Measurements from ENCODE around the gene SH3GLB1. TPM values are rescaled to one million over a fixed set of nuclear protein-coding genes. Genes with fewer than 3 reads are reported as not detected.

SH3GLB1 gene
- total RNA-seq, 1 experiment from 2014 or later = 36.6 TPM

GRCh38 chr1:86779308-86780191 is 75.2 kb downstream of the SH3GLB1 start:
- H3K27me3 ChIP-seq (ENCODE audit: insufficient read depth, low read length) = no peaks in the 10 kb centered on the region
- no peak overlapping the region for H2BK120ac ChIP-seq (ENCODE audit: low read depth, low read length, poor library complexity, severe bottlenecking)
- H4K8ac ChIP-seq (replicated peaks; ENCODE audit: insufficient read length, low read depth, low read length) = no peak overlapping the region
- no peaks in the 10 kb centered on the region for H3K9me3 ChIP-seq (ENCODE audit: control insufficient read depth, low read depth, low read length)
- H3K18ac ChIP-seq (ENCODE audit: insufficient read length, low read depth, low read length) = no peak overlapping the region
- peaks cover 10 to 11% of the 10 kb centered on the region in 2 experiments for H3K4me1 Mint-ChIP-seq
- no peak overlapping the region for H3K23ac ChIP-seq (ENCODE audit: insufficient read length, low read depth, low read length)
- no peaks in the 10 kb centered on the region for H3K9me3 Mint-ChIP-seq
- TF ChIP-seq, protein P1, sequence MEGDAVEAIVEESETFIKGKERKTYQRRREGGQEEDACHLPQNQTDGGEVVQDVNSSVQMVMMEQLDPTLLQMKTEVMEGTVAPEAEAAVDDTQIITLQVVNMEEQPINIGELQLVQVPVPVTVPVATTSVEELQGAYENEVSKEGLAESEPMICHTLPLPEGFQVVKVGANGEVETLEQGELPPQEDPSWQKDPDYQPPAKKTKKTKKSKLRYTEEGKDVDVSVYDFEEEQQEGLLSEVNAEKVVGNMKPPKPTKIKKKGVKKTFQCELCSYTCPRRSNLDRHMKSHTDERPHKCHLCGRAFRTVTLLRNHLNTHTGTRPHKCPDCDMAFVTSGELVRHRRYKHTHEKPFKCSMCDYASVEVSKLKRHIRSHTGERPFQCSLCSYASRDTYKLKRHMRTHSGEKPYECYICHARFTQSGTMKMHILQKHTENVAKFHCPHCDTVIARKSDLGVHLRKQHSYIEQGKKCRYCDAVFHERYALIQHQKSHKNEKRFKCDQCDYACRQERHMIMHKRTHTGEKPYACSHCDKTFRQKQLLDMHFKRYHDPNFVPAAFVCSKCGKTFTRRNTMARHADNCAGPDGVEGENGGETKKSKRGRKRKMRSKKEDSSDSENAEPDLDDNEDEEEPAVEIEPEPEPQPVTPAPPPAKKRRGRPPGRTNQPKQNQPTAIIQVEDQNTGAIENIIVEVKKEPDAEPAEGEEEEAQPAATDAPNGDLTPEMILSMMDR (conservative IDR thresholded peaks at IDR 0.05) = no peak
- H4K91ac ChIP-seq (ENCODE audit: insufficient read length, low read depth, low read length) = no peak overlapping the region
- no peak overlapping the region for H2AK5ac ChIP-seq (ENCODE audit: insufficient read length, low read length)
- H3K79me1 ChIP-seq (ENCODE audit: insufficient read depth, low read depth, low read length, poor library complexity, severe bottlenecking) = no peaks in the 10 kb centered on the region
- H4K5ac ChIP-seq (ENCODE audit: insufficient read length, low read depth, low read length) = no peak overlapping the region
- no peak overlapping the region for H3K9ac ChIP-seq (ENCODE audit: extremely low read depth, insufficient read length, low read length)
- DNase-seq = no peak
- no peak overlapping the region for H3K4ac ChIP-seq (ENCODE audit: low read depth, low read length)
- no peak overlapping the region for H3K14ac ChIP-seq (ENCODE audit: insufficient read depth, low read length)
- no peak overlapping the region for H2AFZ ChIP-seq (ENCODE audit: low read length)
- no peak overlapping the region for H3T11ph ChIP-seq (ENCODE audit: low read length)
- no peak overlapping the region for H3K4me2 ChIP-seq (ENCODE audit: insufficient read depth, insufficient read length, low read length)
- H3K36me3 Mint-ChIP-seq (ENCODE audit: insufficient read depth in 1 of 3, low read depth in 3 of 3) = no peaks in the 10 kb centered on the region
- H3K4me1 ChIP-seq (ENCODE audit: insufficient read depth, low read length) = no peaks in the 10 kb centered on the region
- no peaks in the 10 kb centered on the region for H3K79me2 ChIP-seq (ENCODE audit: insufficient read depth, low read length)
- no peaks in the 10 kb centered on the region for H4K20me1 ChIP-seq (ENCODE audit: control insufficient read depth, insufficient read depth, insufficient read length)
- H3K4me3 Mint-ChIP-seq = no peak overlapping the region
- no peaks in the 10 kb centered on the region; the same call in 1 of the 2 replicates for H3K27me3 Mint-ChIP-seq (ENCODE audit: low read depth)
- no peak overlapping the region for H2BK15ac ChIP-seq (ENCODE audit: low read depth, low read length)
- no peak overlapping the region for H2BK12ac ChIP-seq (ENCODE audit: insufficient read length, low read depth, low read length)
- H2BK20ac ChIP-seq (ENCODE audit: low read depth, low read length, poor library complexity, severe bottlenecking) = no peak overlapping the region
- H3K23me2 ChIP-seq (ENCODE audit: insufficient read length, low read depth, low read length, poor library complexity, severe bottlenecking) = no peaks in the 10 kb centered on the region
- no CpG with 5 or more reads among the region's 8 CpGs for WGBS (ENCODE audit: extremely low coverage, insufficient read length, low lambda C conversion rate)
- H3K27ac Mint-ChIP-seq = no peak overlapping the region; a peak in 1 of 7 replicates
- H3K56ac ChIP-seq (ENCODE audit: insufficient read length, low read depth, low read length) = no peak overlapping the region
- H3K27ac ChIP-seq (ENCODE audit: insufficient read length, low read depth, low read length) = no peak overlapping the region
- no peak overlapping the region for H2BK5ac ChIP-seq (ENCODE audit: insufficient read length, low read length)

Measured in H9 (cell line).